Neural progenitor cell (in vitro differentiated cells): ENCODE results near the gene TF. TPM values are rescaled to one million over a fixed set of nuclear protein-coding genes. Genes with fewer than 3 reads are reported as not detected.

Experiments used
- DNase-seq: peaks from one replicate; pipeline ENCODE4 v3.0.0-alpha.2; 2016; ENCODE audit warnings: low spot score
- H2AFZ ChIP-seq: fragments of 200-600 bp; sonication (generic); replicated peaks from 2 replicates; pipeline ENCODE4 v1.6.1; 2016; ENCODE audit warnings: antibody characterized with exemption
- H3F3A ChIP-seq: fragments of 200-600 bp; sonication (generic); 2 replicates; pipeline ENCODE4 v1.6.1; 2016; ENCODE audit warnings: antibody characterized with exemption, low read depth
- H3K27ac ChIP-seq: fragments of 200-600 bp; sonication (generic); 2 replicates; pipeline ENCODE4 v1.5.1; 2016; ENCODE audit warnings: mild to moderate bottlenecking
- H3K27me3 ChIP-seq: fragments of 200-600 bp; sonication (generic); 2 replicates; pipeline ENCODE4 v1.6.1; 2016; ENCODE audit warnings: mild to moderate bottlenecking, moderate library complexity
- H3K36me3 ChIP-seq: fragments of 200-600 bp; sonication (generic); 2 replicates; pipeline ENCODE4 v1.5.1; 2016
- H3K4me1 ChIP-seq: fragments of 200-600 bp; sonication (generic); 2 replicates; pipeline ENCODE4 v1.6.1; 2016; ENCODE audit warnings: mixed run types
- H3K4me2 ChIP-seq: fragments of 200-600 bp; sonication (generic); 2 replicates; pipeline ENCODE4 v1.6.1; 2016
- H3K4me3 ChIP-seq: fragments of 200-600 bp; sonication (generic); 2 replicates; pipeline ENCODE4 v1.5.1; 2016
- H3K79me2 ChIP-seq: fragments of 200-600 bp; sonication (generic); 2 replicates; pipeline ENCODE4 v1.6.1; 2016; ENCODE audit warnings: low read depth
- H3K9ac ChIP-seq: fragments of 200-600 bp; sonication (generic); 2 replicates; pipeline ENCODE4 v1.6.1; 2016
- H3K9me3 ChIP-seq: fragments of 200-600 bp; sonication (generic); 2 replicates; pipeline ENCODE4 v1.5.1; 2016; ENCODE audit warnings: low read depth
- H4K20me1 ChIP-seq: fragments of 200-600 bp; sonication (generic); 2 replicates; pipeline ENCODE4 v1.6.1; 2016; ENCODE audit warnings: low read depth
- H3K27ac Mint-ChIP-seq: 3 replicates; pipeline ENCODE4 v1.8.0; 2021; ENCODE audit warnings: mixed read lengths
- H3K27me3 Mint-ChIP-seq: 2 replicates; pipeline ENCODE4 v1.8.0; 2022; ENCODE audit warnings: low read depth, mild to moderate bottlenecking, inconsistent platforms, moderate library complexity, mixed read lengths; ENCODE audit not compliant: insufficient read depth
- H3K36me3 Mint-ChIP-seq: 3 replicates; pipeline ENCODE4 v1.8.0; 2021; ENCODE audit warnings: mixed read lengths
- H3K4me1 Mint-ChIP-seq: 3 replicates; pipeline ENCODE4 v1.8.0; 2021; ENCODE audit warnings: mixed read lengths
- H3K4me3 Mint-ChIP-seq: 3 replicates; pipeline ENCODE4 v1.8.0; 2021; ENCODE audit warnings: mild to moderate bottlenecking, moderate library complexity, mixed read lengths
- H3K9me3 Mint-ChIP-seq: 3 replicates; pipeline ENCODE4 v1.8.0; 2020; ENCODE audit warnings: mixed read lengths
- CTCF ChIP-seq: fragments of 200-600 bp; sonication (generic); IDR thresholded peaks from 2 replicates; pipeline ENCODE4 v1.5.1; 2017; ENCODE audit warnings: antibody characterized with exemption, mild to moderate bottlenecking
- EZH2 ChIP-seq: fragments of 200-600 bp; sonication (generic); IDR thresholded peaks from 2 replicates; pipeline ENCODE4 v1.6.1; 2017; ENCODE audit warnings: antibody characterized with exemption, mild to moderate bottlenecking, moderate library complexity
- EZH2phosphoT487 ChIP-seq: fragments of 200-600 bp; sonication (generic); IDR thresholded peaks from 2 replicates; pipeline ENCODE4 v1.6.1; 2017; ENCODE audit warnings: antibody characterized with exemption
- total RNA-seq: library from RNA; depleted of rRNA; stranded (reverse); fragments of >200 nt; gene quantifications from 2 replicates; pipeline ENCODE4 v1.2.3, GENCODE V29; 2015; ENCODE audit warnings: low replicate concordance

Gene TF
- total RNA-seq, 1 donor from 2014 or later = 0.77 TPM

DNA sequence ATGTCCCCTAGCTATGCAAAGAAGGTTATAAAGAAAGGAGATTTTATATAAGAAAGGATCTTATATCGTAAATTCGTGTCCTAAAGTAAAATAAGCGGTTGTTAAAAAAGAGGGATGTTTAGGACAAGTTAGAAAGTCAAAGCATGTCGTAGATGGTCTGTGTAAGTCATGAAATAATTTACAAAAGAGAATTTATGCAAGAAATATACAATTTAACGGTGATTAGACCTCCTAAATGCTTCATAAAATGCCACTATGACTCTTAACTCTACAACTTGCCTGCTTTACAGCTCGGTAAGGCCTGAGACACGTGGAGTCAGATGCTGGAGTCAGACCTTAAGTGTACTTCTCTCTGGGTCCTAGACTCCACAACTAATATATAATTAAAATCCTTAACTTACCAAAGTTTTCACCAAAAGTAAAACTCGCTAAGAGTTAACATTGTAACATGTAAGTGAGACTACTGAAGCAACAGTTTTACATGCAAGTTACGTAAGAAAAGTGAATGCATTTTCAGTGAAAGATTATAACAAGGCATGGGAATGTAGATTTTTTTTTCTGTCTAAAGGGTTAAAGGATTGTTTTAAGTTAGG is 46.1 kb downstream of the TF start:
- Histone ChIP-seq H3K4me3 (no peak overlapping the region), H3K27ac (no peak overlapping the region), H3K79me2 (no peaks in the 10 kb centered on the region), H3K27me3 (no peaks in the 10 kb centered on the region), H3K36me3 (peaks cover 10% of the 10 kb centered on the region), H3K9me3 (peaks cover 27% of the 10 kb centered on the region), H3K9ac (no peak overlapping the region), H3K4me2 (no peak overlapping the region), H2AFZ (no peak overlapping the region), H3F3A (no peaks in the 10 kb centered on the region), H4K20me1 (no peaks in the 10 kb centered on the region), H3K4me1 (no peaks in the 10 kb centered on the region)
- Mint-ChIP-seq H3K4me3 (no peak overlapping the region), H3K36me3 (peaks cover 2% of the 10 kb centered on the region), H3K27ac (no peak overlapping the region), H3K4me1 (no peaks in the 10 kb centered on the region), H3K27me3 (no peaks in the 10 kb centered on the region), H3K9me3 (peaks cover 31% of the 10 kb centered on the region)
- TF ChIP-seq CTCF (no peak), EZH2phosphoT487 (no peak), EZH2 (no peak)
- peak; percentile 53 for DNase-seq

GRCh38 chr3:133797396-133798105 is 51.4 kb downstream of the TF start:
- Histone ChIP-seq H3K27ac (no peak overlapping the region), H3F3A (no peaks in the 10 kb centered on the region), H3K4me1 (no peaks in the 10 kb centered on the region), H3K9ac (no peak overlapping the region), H3K36me3 (peaks cover 6% of the 10 kb centered on the region), H3K79me2 (no peaks in the 10 kb centered on the region), H4K20me1 (no peaks in the 10 kb centered on the region), H2AFZ (no peak overlapping the region), H3K27me3 (peaks cover 18% of the 10 kb centered on the region), H3K4me2 (no peak overlapping the region), H3K4me3 (no peak overlapping the region), H3K9me3 (peaks cover 7% of the 10 kb centered on the region)
- H3K27me3 Mint-ChIP-seq = no peaks in the 10 kb centered on the region
- H3K4me1 Mint-ChIP-seq = no peaks in the 10 kb centered on the region
- H3K27ac Mint-ChIP-seq = no peak overlapping the region
- peaks cover 18% of the 10 kb centered on the region for H3K9me3 Mint-ChIP-seq
- H3K4me3 Mint-ChIP-seq = no peak overlapping the region
- TF ChIP-seq EZH2 (no peak), EZH2phosphoT487 (no peak), CTCF (no peak)
- H3K36me3 Mint-ChIP-seq = peaks cover 2% of the 10 kb centered on the region
- DNase-seq = no peak

DNA sequence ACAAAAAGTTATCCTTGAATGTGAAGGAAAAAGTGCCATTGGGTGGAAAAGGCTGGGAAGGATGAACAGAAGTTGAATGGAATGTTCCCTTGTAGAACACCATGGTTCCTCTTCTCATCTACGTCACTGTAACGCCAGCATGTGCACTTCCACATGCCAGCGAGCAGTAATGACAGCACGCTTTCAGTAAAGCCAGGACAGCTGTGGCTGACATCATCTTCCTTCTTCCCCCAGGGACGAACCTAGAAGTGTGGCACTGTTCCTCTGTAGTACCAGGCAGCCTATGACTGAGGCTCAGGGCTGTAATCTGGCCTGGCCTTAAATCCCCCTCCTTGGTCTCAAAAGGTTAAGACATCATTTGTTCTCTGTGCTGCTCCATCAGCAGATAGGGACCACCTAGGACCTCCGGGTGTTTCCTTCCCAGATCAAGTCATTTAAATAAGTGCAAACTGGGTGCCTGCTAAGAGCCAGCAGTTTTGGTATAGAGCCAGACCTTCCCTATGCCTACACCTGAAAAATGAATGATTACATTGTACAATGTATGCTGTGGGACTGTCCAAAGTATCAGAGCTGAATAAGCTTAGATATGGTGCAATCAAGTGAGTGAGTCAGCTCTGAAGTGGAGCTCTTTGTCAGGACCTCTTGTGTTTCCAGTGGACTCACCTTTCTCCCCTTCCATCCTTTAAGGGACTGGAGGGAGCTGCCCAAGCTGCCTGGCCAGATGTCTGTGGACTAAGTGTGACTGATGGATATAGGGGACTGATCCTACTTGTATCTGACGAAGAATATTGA is 53.8 kb downstream of the TF start:
- TF ChIP-seq CTCF = no peak
- TF ChIP-seq EZH2 = no peak
- no peak for TF ChIP-seq EZH2phosphoT487
- Mint-ChIP-seq H3K9me3 (peaks cover 11% of the 10 kb centered on the region), H3K27ac (no peak overlapping the region), H3K4me1 (no peaks in the 10 kb centered on the region), H3K27me3 (no peaks in the 10 kb centered on the region), H3K36me3 (peaks cover 2% of the 10 kb centered on the region), H3K4me3 (no peak overlapping the region)
- H3F3A ChIP-seq = no peaks in the 10 kb centered on the region
- H3K4me3 ChIP-seq = no peak overlapping the region
- no peaks in the 10 kb centered on the region for H3K79me2 ChIP-seq
- H4K20me1 ChIP-seq = no peaks in the 10 kb centered on the region
- no peak overlapping the region for H3K27ac ChIP-seq
- H3K9me3 ChIP-seq = no peaks in the 10 kb centered on the region
- H2AFZ ChIP-seq = no peak overlapping the region
- no peak overlapping the region for H3K9ac ChIP-seq
- H3K27me3 ChIP-seq = peaks cover 18% of the 10 kb centered on the region
- H3K4me1 ChIP-seq = no peaks in the 10 kb centered on the region
- no peaks in the 10 kb centered on the region for H3K36me3 ChIP-seq
- H3K4me2 ChIP-seq = no peak overlapping the region
- no peak for DNase-seq
